H1 (cell line): Measurements from ENCODE around the gene CPEB1. TPM values are rescaled to one million over a fixed set of nuclear protein-coding genes. Genes with fewer than 3 reads are reported as not detected.

Experiments
- CTCF ChIA-PET: fragments of 300-600 bp; sonication (Branson Sonifier 250); formaldehyde crosslinking; loops from one replicate; lab custom pipeline; 2021; ENCODE audit not compliant: partially characterized antibody; lab: Charles Lee
- POLR2A ChIA-PET: fragments of 300-600 bp; sonication (Branson Sonifier 250); formaldehyde crosslinking; loops from one replicate; lab custom pipeline; 2021; ENCODE audit warnings: inconsistent platforms; ENCODE audit not compliant: partially characterized antibody; lab: Charles Lee
- DNase-seq, 2 experiments: peaks; one replicate each; pipeline versions ENCODE4 v3.0.0 to v3.0.0-alpha.2; 2010 to 2022; ENCODE audit warnings: low spot score in 2 of 2, low read depth in 1 of 2, mixed read lengths in 1 of 2
- FAIRE-seq: peaks from 2 replicates; lab custom pipeline; 2011; peaks lifted over from hg19 to GRCh38; lab: Jason Lieb, UNC
- H2AFZ ChIP-seq: 2 replicates; pipeline ENCODE4 v1.8.1; 2012; ENCODE audit warnings: low read length, inconsistent platforms
- H2AK5ac ChIP-seq: 2 replicates; pipeline ENCODE4 v1.6.1; 2013; ENCODE audit warnings: low read depth, low read length
- H2BK120ac ChIP-seq: replicated peaks from 2 replicates; pipeline ENCODE3; 2013; ENCODE audit warnings: low read depth, low read length, inconsistent platforms
- H2BK12ac ChIP-seq: 2 replicates; pipeline ENCODE4 v1.6.1; 2013; ENCODE audit warnings: low read depth, low read length
- H2BK15ac ChIP-seq: 2 replicates; pipeline ENCODE4 v1.6.1; 2013; ENCODE audit warnings: low read length
- H2BK20ac ChIP-seq: 2 replicates; pipeline ENCODE4 v1.6.1; 2013; ENCODE audit warnings: low read length
- H2BK5ac ChIP-seq: 2 replicates; pipeline ENCODE4 v1.6.1; 2013; ENCODE audit warnings: low read depth, low read length
- H3K14ac ChIP-seq: 2 replicates; pipeline ENCODE4 v1.6.1; 2013; ENCODE audit warnings: inconsistent platforms; ENCODE audit not compliant: insufficient read length
- H3K18ac ChIP-seq: 2 replicates; pipeline ENCODE4 v1.6.1; 2013; ENCODE audit warnings: low read length; ENCODE audit errors: extremely low read depth
- H3K23ac ChIP-seq: 2 replicates; pipeline ENCODE4 v1.6.1; 2013; ENCODE audit warnings: inconsistent platforms; ENCODE audit not compliant: insufficient read length
- H3K23me2 ChIP-seq: 2 replicates; pipeline ENCODE4 v1.6.1; 2013; ENCODE audit warnings: low read depth, low read length
- H3K27ac ChIP-seq: 2 replicates; pipeline ENCODE4 v1.6.1; 2011; ENCODE audit warnings: low read depth, low read length, inconsistent platforms
- H3K27me3 ChIP-seq, 4 experiments: replicated peaks in 1 of 4; 1 replicate in 1 of 4; 2 replicates in 3 of 4; pipeline versions ENCODE4 v1.6.1 to v1.8.1; 2011 to 2013; ENCODE audit warnings: low read length in 3 of 4, mild to moderate bottlenecking in 3 of 4, inconsistent platforms in 2 of 4, mixed read lengths in 2 of 4, moderate library complexity in 1 of 4; ENCODE audit not compliant: control insufficient read depth in 3 of 4, insufficient read depth in 3 of 4; ENCODE audit errors: extremely low read depth in 1 of 4
- H3K36me3 ChIP-seq, 4 experiments: 2 replicates each; pipeline versions ENCODE4 v1.6.1 to v1.8.1; 2011 to 2013; ENCODE audit warnings: mild to moderate bottlenecking in 4 of 4, low read length in 3 of 4, moderate library complexity in 2 of 4, control low read depth in 1 of 4, inconsistent platforms in 1 of 4; ENCODE audit not compliant: insufficient read depth in 4 of 4, control insufficient read depth in 2 of 4
- H3K4ac ChIP-seq: replicated peaks from 2 replicates; pipeline ENCODE3; 2013; ENCODE audit warnings: low read length, low read depth, mixed read lengths, inconsistent platforms; ENCODE audit not compliant: insufficient read length
- H3K4me1 ChIP-seq, 4 experiments: replicated peaks in 1 of 4; 1 replicate in 1 of 4; 2 replicates in 3 of 4; pipeline versions ENCODE4 v1.6.1 to v1.8.1; 2011 to 2013; ENCODE audit warnings: low read length in 3 of 4, inconsistent platforms in 2 of 4, mixed read lengths in 1 of 4; ENCODE audit not compliant: insufficient read depth in 4 of 4, control insufficient read depth in 3 of 4
- H3K4me2 ChIP-seq, 2 experiments: 2 replicates each; pipeline versions ENCODE4 v1.6.1 to v1.8.1; 2011 to 2013; ENCODE audit warnings: low read depth in 2 of 2, low read length in 2 of 2, control low read depth in 1 of 2, inconsistent platforms in 1 of 2, mild to moderate bottlenecking in 1 of 2; ENCODE audit not compliant: insufficient read depth in 1 of 2
- H3K4me3 ChIP-seq, 4 experiments: fragments of 200-600, 300-600 bp in 1 of 4; sonication (generic), shearing (Covaris generic), sonication (Bioruptor Twin) in 1 of 4; 2 replicates each; pipeline versions ENCODE4 v1.5.1 to v1.8.1; 2011 to 2016; ENCODE audit warnings: low read length in 4 of 4, low read depth in 3 of 4, control low read depth in 2 of 4, inconsistent platforms in 2 of 4, mild to moderate bottlenecking in 2 of 4, mixed read lengths in 1 of 4, moderate library complexity in 1 of 4; ENCODE audit not compliant: insufficient read depth in 2 of 4; ENCODE audit errors: extremely low read depth in 1 of 4
- H3K56ac ChIP-seq: replicated peaks from 2 replicates; pipeline ENCODE3; 2013; ENCODE audit warnings: low read depth, mild to moderate bottlenecking, mixed read lengths, low read length, inconsistent platforms; ENCODE audit not compliant: insufficient read length
- H3K79me1 ChIP-seq: 2 replicates; pipeline ENCODE4 v1.6.1; 2013; ENCODE audit warnings: low read depth, low read length, control low read depth
- H3K79me2 ChIP-seq, 2 experiments: 2 replicates each; pipeline versions ENCODE4 v1.6.1 to v1.8.1; 2012 to 2013; ENCODE audit warnings: low read length in 2 of 2, mild to moderate bottlenecking in 2 of 2, inconsistent platforms in 1 of 2; ENCODE audit not compliant: insufficient read depth in 2 of 2, control insufficient read depth in 1 of 2
- H3K9ac ChIP-seq, 4 experiments: replicated peaks in 1 of 4; 1 replicate in 1 of 4; 2 replicates in 3 of 4; pipeline versions ENCODE4 v1.6.1 to v1.8.1; 2011 to 2013; ENCODE audit warnings: low read depth in 3 of 4, low read length in 3 of 4, control low read depth in 2 of 4, mild to moderate bottlenecking in 2 of 4, moderate library complexity in 2 of 4, inconsistent platforms in 1 of 4; ENCODE audit errors: extremely low read depth in 1 of 4
- H3K9me3 ChIP-seq, 2 experiments: 2 replicates each; pipeline versions ENCODE4 v1.6.1 to v1.8.1; 2012 to 2013; ENCODE audit warnings: mild to moderate bottlenecking in 2 of 2, moderate library complexity in 2 of 2, control low read depth in 1 of 2, inconsistent platforms in 1 of 2, low read depth in 1 of 2, low read length in 1 of 2, mixed read lengths in 1 of 2; ENCODE audit not compliant: insufficient read depth in 2 of 2
- H4K20me1 ChIP-seq, 2 experiments: replicated peaks in 1 of 2; 2 replicates each; pipeline versions ENCODE3 to v1.8.1; 2011 to 2013; ENCODE audit warnings: inconsistent platforms in 2 of 2, low read length in 2 of 2, mild to moderate bottlenecking in 1 of 2; ENCODE audit not compliant: insufficient read depth in 2 of 2, control insufficient read depth in 1 of 2
- H4K5ac ChIP-seq: 2 replicates; pipeline ENCODE4 v1.6.1; 2013; ENCODE audit warnings: low read length, low read depth, mixed read lengths, inconsistent platforms; ENCODE audit not compliant: insufficient read length
- H4K8ac ChIP-seq: 2 replicates; pipeline ENCODE4 v1.8.0; 2013; ENCODE audit warnings: mild to moderate bottlenecking, moderate library complexity, low read length, inconsistent platforms; ENCODE audit not compliant: insufficient read depth; ENCODE audit errors: extremely low read depth
- H4K91ac ChIP-seq: replicated peaks from 2 replicates; pipeline ENCODE3; 2013; ENCODE audit warnings: low read length, mixed read lengths, inconsistent platforms; ENCODE audit not compliant: insufficient read length
- WGBS, 2 experiments: shearing (Covaris generic) in 1 of 2; methylation state at CpG; one replicate each; pipeline versions ENCODE4 v1.1.6 to v1.1.7; 2013 to 2015; ENCODE audit warnings: low lambda C conversion rate in 2 of 2, mixed read lengths in 2 of 2, inconsistent platforms in 1 of 2, low coverage in 1 of 2, missing lambda C conversion rate in 1 of 2; ENCODE audit not compliant: insufficient replicate concordance in 2 of 2, insufficient coverage in 1 of 2, insufficient read length in 1 of 2; ENCODE audit errors: extremely low coverage in 1 of 2, missing lambda C conversion rate in 1 of 2; 5-methylcytosine and 5-hydroxymethylcytosine counted together
- polyA plus RNA-seq, 7 experiments: library from polyadenylated mRNA; depleted of rRNA in 3 of 7; stranded (reverse) in 5 of 7; unstranded in 2 of 7; fragments of >200 nt in 5 of 7; fragments of 200-250 nt in 2 of 7; gene quantifications; 1 replicate in 5 of 7; 2 replicates in 1 of 7; 4 replicates in 1 of 7; pipeline versions ENCODE4 v1.2.1 to v1.2.3, GENCODE V29; 2011 to 2013; ENCODE audit warnings: missing spikeins in 2 of 7, mixed read lengths in 2 of 7
- total RNA-seq: library from RNA; stranded (reverse); fragmentation: NEBNext Ultra II Directional; extraction: Animal tissue kit (Norgen Biotek cat#: 25700); gene quantifications from 2 replicates; pipeline ENCODE4 v1.2.1, GENCODE V29; 2021
- TF ChIP-seq, protein P1 (sequence below): fragments of 300-600 bp; sonication (generic); IDR thresholded peaks from 2 replicates; pipeline ENCODE4 v1.7.1; 2012; ENCODE audit warnings: low read length, moderate library complexity, mild to moderate bottlenecking, inconsistent platforms; ENCODE audit not compliant: insufficient replicate concordance

The CPEB1 gene
- total and polyA plus RNA-seq, 2 of the 8 experiments (the other 6 are each of a cell fraction or from before 2014, with no cell fraction given) = 4.4 to 4.5 TPM

DNA sequence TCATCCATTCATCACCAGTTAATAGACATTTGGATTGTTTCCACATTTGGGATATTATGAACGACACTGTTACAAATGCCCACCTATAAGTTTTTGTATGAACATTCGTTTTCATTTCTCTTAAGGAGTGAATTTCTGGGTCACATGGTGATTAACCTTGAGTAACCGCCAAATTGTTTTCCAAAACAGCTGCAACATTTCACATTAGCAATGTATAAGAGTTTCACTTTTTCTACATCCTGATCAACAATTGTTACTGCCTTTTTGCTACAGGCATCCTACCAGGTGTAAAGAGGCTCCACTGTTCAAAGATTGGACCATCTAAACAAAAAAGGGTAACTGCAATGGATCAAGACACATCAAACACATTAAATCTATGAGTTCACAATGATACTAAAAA is 52.0 kb downstream of the CPEB1 start:
- no peaks in the 10 kb centered on the region for H4K20me1 ChIP-seq
- H3K23me2 ChIP-seq = no peaks in the 10 kb centered on the region
- no peak overlapping the region for H4K91ac ChIP-seq
- no peaks in the 10 kb centered on the region for H3K4me1 ChIP-seq
- no peak overlapping the region for H3K4me3 ChIP-seq
- no peak overlapping the region for H2BK12ac ChIP-seq
- no peaks in the 10 kb centered on the region for H3K79me2 ChIP-seq
- no peak overlapping the region for H2BK5ac ChIP-seq
- no peak overlapping the region for H3K23ac ChIP-seq
- no peak overlapping the region for H2BK15ac ChIP-seq
- POLR2A ChIA-PET = no interaction called here
- no peak overlapping the region for H4K5ac ChIP-seq
- DNase-seq = no peak
- H2BK120ac ChIP-seq = no peak overlapping the region
- no peak overlapping the region for H3K4me2 ChIP-seq
- no peak overlapping the region for H2AK5ac ChIP-seq
- H3K56ac ChIP-seq = no peak overlapping the region
- no peak overlapping the region for H4K8ac ChIP-seq
- H3K18ac ChIP-seq = no peak overlapping the region
- no peak overlapping the region for H3K4ac ChIP-seq
- 85% methylated on average over 3 of the region's 3 CpGs; no CpG with 5 or more reads in 1 of the 2 experiments for WGBS, 2 experiments
- H2BK20ac ChIP-seq = no peak overlapping the region
- H3K9ac ChIP-seq = no peak overlapping the region
- no peaks in the 10 kb centered on the region for H3K36me3 ChIP-seq
- H3K14ac ChIP-seq = no peak overlapping the region
- no peaks in the 10 kb centered on the region for H3K79me1 ChIP-seq
- FAIRE-seq = no peak
- H3K27ac ChIP-seq = no peak overlapping the region
- H3K9me3 ChIP-seq = no peaks in the 10 kb centered on the region
- CTCF ChIA-PET = no interaction called here
- H2AFZ ChIP-seq = no peak overlapping the region
- H3K27me3 ChIP-seq = no peaks in the 10 kb centered on the region
- TF ChIP-seq, protein P1, sequence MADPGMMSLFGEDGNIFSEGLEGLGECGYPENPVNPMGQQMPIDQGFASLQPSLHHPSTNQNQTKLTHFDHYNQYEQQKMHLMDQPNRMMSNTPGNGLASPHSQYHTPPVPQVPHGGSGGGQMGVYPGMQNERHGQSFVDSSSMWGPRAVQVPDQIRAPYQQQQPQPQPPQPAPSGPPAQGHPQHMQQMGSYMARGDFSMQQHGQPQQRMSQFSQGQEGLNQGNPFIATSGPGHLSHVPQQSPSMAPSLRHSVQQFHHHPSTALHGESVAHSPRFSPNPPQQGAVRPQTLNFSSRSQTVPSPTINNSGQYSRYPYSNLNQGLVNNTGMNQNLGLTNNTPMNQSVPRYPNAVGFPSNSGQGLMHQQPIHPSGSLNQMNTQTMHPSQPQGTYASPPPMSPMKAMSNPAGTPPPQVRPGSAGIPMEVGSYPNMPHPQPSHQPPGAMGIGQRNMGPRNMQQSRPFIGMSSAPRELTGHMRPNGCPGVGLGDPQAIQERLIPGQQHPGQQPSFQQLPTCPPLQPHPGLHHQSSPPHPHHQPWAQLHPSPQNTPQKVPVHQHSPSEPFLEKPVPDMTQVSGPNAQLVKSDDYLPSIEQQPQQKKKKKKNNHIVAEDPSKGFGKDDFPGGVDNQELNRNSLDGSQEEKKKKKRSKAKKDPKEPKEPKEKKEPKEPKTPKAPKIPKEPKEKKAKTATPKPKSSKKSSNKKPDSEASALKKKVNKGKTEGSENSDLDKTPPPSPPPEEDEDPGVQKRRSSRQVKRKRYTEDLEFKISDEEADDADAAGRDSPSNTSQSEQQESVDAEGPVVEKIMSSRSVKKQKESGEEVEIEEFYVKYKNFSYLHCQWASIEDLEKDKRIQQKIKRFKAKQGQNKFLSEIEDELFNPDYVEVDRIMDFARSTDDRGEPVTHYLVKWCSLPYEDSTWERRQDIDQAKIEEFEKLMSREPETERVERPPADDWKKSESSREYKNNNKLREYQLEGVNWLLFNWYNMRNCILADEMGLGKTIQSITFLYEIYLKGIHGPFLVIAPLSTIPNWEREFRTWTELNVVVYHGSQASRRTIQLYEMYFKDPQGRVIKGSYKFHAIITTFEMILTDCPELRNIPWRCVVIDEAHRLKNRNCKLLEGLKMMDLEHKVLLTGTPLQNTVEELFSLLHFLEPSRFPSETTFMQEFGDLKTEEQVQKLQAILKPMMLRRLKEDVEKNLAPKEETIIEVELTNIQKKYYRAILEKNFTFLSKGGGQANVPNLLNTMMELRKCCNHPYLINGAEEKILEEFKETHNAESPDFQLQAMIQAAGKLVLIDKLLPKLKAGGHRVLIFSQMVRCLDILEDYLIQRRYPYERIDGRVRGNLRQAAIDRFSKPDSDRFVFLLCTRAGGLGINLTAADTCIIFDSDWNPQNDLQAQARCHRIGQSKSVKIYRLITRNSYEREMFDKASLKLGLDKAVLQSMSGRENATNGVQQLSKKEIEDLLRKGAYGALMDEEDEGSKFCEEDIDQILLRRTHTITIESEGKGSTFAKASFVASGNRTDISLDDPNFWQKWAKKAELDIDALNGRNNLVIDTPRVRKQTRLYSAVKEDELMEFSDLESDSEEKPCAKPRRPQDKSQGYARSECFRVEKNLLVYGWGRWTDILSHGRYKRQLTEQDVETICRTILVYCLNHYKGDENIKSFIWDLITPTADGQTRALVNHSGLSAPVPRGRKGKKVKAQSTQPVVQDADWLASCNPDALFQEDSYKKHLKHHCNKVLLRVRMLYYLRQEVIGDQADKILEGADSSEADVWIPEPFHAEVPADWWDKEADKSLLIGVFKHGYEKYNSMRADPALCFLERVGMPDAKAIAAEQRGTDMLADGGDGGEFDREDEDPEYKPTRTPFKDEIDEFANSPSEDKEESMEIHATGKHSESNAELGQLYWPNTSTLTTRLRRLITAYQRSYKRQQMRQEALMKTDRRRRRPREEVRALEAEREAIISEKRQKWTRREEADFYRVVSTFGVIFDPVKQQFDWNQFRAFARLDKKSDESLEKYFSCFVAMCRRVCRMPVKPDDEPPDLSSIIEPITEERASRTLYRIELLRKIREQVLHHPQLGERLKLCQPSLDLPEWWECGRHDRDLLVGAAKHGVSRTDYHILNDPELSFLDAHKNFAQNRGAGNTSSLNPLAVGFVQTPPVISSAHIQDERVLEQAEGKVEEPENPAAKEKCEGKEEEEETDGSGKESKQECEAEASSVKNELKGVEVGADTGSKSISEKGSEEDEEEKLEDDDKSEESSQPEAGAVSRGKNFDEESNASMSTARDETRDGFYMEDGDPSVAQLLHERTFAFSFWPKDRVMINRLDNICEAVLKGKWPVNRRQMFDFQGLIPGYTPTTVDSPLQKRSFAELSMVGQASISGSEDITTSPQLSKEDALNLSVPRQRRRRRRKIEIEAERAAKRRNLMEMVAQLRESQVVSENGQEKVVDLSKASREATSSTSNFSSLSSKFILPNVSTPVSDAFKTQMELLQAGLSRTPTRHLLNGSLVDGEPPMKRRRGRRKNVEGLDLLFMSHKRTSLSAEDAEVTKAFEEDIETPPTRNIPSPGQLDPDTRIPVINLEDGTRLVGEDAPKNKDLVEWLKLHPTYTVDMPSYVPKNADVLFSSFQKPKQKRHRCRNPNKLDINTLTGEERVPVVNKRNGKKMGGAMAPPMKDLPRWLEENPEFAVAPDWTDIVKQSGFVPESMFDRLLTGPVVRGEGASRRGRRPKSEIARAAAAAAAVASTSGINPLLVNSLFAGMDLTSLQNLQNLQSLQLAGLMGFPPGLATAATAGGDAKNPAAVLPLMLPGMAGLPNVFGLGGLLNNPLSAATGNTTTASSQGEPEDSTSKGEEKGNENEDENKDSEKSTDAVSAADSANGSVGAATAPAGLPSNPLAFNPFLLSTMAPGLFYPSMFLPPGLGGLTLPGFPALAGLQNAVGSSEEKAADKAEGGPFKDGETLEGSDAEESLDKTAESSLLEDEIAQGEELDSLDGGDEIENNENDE = no peak
